GM21360 (cell line): ENCODE data around the gene ABCF1.

ENCODE experiments used
- ATAC-seq: cut with Tn5 transposase; IDR thresholded peaks from one replicate; pipeline ENCODE4 v1.9.1; 2021; ENCODE audit warnings: mild to moderate bottlenecking, moderate library complexity; ENCODE audit not compliant: unreplicated experiment

Gene ABCF1

DNA sequence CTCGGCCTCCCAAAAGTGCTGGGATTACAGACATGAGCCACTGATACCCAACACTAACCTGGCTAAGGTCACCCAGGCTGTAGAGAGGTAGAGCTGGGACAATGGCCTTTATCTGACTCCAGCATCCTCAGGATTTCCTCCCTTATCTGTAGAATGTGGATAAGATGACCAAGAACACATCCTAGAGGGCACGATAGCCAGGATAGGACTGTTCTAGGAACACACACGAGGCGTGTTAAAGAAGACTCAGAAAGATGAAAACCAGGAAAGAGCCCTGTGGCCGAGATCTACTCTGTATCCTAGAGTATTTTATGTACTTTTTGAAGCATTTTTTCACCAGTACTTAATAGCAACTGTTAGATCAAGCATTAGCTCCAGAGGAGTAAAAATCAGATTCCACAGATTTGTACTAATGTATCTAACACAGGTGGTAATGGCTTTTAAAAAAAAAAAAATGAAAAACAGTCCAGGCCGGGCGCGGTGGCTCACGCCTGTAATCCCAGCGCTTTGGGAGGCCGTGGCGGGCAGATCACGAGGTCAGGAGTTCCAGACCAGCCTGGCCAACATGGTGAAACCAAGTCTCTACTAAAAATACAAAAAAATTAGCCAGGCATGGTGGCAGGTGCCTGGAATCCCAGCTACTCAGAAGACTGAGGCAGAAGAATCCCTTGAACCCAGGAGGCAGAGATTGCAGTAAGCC is 28.5 kb downstream of the ABCF1 start:
- no peak for ATAC-seq

DNA sequence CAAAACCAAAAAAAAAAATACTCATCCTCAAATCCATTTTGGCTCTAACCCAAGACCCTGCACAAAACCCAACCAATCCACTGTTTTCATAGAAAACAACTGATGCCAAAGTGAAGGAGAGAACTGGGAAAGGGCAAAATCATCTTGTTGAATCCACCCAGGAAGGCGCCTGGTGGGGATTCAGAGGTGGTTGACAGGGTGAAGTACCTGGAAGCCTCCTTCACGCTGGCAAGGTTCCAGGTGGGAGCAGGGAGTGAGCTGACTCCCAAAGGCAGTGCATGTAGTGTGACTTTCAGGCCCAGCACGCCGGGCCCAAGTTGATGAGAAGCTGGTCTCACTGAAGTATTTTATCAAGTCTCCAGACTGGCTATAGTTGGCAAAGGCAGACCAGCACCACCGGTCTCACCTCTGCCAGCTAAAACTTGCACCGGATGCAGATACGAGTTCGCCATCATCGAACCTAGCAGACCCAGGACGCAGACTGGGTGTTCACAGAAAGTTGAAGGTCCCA is 29.3 kb downstream of the ABCF1 start:
- no peak for ATAC-seq

DNA sequence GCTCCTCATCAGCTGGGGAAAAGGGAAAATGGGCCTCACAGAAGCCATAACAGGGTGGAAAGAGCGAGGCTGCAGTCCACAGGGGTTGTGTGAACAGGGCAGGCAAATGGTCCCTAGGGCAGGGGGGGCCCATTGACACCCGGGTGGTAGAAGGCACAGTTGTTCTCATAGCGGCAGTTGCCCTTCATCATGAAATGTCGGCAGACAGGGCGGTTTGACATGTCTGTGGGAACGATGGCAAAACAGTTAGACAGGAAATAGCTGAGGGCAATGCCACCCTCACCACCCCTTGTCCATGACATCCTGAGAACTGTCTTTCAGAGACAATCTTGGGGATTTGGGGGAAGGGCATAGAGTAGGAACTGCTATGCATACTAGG is 30.2 kb downstream of the ABCF1 start:
- ATAC-seq = no peak

DNA sequence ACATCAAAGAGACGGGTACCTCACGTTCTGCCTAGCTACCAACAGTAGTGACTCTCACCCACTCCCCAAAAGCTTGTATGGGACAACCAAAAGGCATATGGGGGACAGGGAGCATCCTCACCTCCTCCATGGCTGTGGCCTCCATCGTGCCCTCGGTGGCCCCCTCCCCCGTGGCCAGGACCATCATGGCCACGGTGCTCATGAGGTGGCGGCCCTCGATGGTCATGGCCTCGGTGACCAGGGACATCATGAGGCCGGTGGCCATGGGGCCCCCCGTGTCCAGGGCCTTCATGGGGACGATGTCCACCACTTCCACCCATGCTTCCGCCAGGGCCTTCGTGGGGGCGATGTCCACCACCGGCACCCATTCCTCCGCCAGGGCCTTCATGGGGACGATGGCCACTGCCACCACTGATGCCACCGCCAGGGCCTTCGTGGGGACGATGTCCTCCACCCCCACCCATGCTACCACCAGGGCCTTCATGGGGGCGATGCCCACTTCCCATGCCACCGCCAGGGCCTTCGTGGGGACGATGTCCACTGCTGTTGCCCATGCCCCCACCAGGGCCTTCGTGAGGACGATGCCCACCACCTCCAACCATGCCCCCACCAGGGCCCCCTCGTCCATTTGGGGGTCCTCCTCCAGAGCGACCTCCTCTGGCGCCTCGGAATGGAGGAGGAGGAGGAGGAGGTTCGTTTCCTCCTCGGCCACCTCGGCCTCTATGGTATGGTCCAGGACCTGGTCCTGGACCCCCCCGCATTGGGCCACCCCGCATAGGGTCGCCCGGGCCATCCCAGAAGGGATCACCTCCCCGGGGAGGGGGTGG is 30.8 kb downstream of the ABCF1 start:
- no peak for ATAC-seq

DNA sequence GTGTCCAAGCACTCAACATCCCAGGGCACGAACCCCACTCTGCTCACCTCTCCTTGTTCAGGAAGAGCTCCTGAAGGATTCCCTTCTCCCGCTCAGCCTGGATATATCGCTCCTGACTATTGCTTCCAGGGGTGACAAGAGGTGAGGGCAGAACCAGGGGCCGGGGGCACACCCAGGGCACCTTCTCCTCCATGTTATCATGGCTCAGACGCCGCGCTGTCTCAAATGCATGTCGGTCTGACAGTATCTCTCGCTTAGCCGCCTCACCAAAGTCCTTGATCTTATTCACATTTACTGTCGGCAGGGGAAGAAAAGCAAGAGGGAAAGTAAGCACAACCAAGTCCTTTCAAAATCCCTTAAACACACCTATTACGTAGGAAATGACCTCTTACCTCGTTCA is 32.7 kb downstream of the ABCF1 start:
- no peak for ATAC-seq

DNA sequence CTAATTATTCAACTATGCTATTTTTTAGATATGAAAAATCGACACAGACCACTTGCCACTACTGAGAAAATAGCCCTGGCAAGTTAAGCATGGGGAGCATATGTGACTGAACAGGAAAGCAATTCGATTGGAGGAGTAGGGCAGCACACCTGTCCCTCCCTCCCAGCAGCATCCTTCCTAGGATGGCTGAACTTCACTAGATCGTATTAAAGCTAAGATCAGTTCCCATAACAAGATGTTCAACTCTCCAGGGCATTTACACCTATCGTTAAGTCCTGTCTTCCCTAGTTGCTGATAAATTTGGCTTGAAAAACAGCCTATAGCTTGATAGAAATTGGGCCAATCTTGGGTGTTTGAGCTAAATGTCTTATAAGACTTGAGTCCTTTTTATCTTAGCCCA is 38.8 kb downstream of the ABCF1 start:
- no peak for ATAC-seq

DNA sequence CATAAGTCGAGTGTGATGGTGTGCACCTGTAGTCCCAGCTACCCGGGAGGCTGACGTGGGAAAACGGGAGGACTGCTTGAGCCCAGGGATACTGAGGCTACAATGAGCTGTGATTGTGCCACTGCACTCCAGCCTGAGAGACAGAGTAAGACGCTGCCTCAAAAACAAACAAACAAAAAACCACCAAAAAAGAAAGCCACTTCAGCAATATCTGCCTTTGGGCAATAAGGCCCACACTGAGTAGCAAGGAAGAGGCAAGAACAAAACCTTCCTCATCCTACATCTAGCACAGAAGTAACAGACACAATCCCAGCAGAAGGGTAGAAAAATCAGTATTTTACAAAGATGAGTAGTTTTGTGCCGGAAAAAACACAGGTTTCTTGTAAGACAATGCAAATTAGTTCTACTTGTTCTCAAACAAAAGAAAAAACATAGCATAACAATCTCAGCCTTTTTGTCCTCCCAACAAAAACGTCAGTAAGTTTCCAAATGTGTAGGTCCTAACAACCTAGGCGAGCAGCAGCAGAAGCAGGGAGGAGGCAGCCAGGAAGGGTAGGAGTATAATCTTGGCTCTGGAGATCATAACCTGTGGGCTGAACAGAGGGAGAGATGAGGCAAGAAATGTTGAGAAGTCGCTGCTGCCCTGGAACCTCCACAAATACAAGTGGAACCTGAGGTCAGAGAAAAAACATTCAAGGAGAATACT is 40.1 kb downstream of the ABCF1 start:
- ATAC-seq = no peak

DNA sequence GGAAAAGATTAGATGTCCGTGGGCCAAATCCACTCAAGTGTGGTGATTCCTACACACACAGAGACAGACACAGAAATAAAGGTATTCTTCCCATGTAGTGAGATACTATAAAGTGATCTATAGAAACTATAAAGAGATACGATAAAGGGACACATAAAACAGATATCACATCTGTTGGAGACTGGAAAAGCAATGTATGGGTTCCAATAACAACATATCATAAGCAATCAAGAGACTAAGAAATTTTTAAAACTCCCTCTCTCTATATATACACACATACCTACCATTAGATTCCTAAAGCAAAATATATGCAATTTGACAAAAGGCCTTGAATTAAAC is 40.6 kb downstream of the ABCF1 start:
- ATAC-seq = no peak

DNA sequence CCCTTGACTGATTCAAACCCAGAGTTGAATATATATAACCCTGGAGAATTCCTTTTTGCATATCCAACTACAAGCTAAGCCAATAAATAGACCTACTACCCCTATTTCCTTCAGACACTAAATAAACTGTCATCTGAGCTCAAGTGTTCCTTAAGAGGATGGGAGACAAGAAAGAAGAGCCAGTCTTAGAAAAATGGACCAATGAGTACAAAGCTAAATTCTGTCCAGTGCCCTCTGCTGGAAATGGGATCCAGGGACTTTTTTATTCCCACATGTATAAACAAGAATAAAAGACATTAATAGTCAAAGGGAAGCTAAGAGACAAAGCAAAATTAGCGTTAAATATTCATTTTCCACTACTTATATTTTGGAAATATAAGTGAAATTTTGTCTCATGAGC is 41.0 kb downstream of the ABCF1 start:
- ATAC-seq = no peak

DNA sequence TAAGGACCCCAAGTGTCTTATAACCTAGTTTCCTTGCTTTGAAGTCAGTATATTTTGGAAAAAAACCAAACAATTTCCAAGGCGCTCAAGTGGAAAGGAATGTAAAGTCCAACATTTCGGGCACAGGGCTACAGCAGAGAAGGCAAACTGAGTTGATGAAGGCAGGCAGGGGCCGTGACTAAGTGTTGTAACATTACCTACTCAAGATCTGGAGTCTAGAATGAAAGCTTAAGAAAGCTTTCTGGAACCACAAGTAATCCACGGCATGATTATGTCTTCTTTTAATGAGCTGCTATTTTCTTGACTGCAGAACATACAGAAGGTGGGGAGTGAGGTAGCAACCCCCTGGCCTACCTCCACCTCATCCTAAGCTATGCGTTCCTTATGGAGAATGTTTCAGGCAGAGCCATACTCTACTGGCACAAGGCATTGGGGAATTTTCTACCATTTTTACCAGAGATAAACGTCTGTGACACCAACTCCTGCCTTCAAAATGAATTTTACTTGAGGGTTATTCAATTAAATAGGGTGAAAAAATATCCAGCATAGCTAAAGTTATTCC is 41.5 kb downstream of the ABCF1 start:
- no peak for ATAC-seq

DNA sequence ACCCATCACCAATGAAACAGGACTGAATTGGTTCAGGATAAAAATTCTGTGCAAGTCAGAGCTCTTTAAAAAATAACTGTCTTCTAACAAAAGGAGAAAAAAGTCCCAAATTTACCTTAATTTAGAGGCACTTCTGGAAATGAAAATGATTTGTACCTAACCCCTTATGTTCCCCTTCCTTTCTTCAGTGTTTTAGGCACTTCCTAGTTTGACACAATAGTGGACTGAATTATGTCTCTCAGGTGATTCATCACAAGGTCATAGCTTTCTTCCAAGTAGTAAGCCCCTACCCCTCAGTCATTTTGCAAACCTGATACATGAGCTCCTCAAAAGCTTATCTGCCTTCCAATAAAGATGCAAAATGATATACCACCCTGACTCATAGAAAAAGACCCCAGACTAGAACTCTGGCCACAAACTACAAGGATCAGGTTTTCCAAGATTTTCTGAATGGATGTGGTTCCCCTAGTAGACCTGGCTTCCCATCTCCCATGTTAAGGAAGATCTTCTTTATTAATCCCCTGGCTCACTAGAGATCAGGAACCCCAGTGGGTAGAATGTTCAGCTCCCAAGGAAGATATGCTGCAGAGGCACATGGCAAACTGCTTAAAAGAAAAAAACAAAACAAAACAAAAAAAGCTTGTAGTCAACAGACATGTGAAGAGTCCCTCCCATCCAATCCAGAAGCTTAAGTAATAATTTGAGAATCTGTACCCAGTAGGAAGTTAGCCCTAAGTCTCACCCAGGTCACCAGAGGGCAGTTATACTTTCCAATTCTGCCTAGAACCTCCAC is 42.2 kb downstream of the ABCF1 start:
- no peak for ATAC-seq

DNA sequence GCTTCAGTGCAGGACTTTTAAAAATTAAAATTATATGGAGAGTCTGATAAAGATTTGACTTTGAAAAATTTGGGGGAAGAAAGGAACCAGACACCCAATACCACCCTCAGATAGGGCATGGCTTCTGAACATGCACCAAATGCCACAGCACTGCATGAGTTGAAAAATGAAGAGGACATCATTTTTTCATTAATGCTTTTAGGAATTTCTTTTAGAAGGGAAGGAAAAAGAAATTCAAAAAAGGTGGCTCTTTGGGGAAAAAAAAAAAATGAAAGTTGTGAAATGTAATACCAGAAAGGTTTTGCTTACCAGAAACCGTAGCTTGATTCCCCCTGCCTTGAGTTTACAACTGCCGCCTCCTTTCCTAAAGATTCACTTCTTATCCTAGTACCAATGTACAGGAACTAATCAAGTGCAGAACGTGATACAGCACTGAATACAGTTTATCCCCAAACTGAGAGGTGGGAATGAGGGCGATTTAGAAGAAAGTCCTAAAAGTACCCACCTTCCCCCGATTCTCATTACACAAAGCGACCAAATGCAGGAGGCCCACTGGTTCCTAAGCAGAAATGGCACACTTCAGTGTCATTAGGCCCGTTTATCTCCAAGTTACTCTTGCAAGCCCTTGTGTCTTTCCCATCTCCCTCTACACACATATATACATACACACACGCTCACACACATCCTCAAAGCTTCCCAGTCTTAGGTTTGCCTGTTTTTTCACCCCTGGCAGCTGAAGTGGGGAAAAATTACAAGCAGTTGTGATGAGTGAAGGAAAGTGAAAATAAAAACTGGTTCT is 43.0 kb downstream of the ABCF1 start:
- ATAC-seq = no peak

DNA sequence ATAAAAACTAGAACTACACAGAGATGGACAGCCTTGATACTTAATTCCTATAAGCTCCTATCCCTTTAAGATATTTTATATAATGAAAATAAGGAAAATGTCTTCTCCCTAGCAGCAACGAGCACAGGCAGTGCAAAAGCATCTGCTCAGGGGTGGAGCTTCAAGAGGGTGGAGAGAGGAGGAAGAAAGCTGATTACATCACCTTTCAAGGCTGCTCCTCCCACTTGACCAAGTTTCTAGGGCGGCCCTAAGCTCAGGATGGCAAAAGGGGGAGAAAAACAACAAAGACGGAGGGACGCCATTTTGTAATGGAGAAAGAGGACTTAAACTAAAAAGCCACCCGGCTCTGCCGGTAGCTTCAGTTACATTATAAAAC is 43.6 kb downstream of the ABCF1 start:
- peak; percentile 36 for ATAC-seq

DNA sequence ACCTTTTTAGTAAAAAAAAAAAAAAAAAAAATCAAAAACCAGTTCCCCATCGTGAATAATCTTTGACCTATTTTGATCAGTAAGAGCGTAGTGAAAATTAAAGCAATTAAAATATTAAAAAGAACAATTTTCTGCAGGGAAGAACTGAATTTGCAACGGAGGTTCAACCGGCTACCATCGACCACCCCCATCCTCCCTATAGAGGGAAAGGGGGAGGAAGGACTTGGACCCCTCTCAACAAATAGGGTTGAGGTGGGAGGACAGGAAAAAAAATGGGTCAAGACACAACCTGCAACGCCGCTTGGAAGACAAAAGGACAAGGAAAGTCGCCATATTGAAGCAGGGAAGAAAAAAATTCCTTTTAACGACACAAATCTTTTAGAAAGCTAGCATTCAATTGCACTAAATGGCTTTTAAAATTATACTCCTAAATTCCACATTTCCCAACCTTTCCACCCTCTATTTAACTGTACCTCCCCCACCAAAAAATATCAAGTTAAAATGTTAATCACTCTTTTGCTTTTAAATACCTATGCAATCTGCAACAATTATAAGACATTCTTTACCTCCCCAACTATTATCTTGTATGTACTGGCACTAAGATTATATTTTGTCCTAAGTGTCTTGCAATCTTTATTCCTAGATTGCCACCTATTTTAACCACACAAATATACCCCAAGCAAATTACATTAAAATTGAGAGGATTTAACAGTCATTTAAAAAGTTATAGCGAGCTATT is 44.1 kb downstream of the ABCF1 start:
- ATAC-seq = no peak

DNA sequence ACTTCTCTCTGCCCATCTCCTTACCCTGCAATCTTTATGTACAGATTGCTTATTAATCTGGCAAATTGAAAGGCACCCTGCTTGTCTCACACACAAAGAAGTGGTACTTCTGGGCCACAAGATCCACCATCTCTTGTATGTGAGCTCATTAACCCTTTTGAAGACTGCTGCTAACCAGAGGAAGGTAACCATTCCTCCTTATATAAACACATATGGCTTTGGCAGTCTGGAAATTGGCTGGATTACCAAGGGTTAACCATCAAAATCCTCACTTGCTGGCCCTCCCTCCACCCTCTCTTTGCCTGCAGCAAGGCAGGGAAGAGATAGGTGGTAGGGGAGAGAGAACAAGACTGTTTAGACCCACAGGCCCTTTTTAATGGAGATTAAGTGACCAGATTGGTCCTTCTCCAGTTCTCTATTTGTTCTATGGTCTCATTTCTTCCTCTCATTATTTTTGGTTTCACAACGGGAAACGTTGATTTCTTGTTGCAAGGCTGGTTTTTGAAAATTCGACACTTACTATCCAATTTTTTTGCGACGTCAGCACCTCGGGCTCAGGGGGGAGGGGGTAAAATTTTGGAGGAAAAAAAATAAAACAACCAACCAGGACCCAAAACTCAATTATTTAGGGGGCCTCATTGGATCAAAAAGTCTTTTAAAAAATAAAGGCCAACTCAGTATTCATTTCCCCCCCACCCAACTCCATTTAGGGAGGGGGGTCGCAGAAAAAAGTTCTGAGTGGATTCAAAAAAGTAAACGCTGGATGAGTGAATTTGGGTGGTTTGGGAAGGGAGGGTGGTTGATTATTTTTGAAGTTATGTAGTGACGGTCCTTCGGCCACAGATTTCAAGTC is 44.9 kb downstream of the ABCF1 start:
- ATAC-seq = no peak

DNA sequence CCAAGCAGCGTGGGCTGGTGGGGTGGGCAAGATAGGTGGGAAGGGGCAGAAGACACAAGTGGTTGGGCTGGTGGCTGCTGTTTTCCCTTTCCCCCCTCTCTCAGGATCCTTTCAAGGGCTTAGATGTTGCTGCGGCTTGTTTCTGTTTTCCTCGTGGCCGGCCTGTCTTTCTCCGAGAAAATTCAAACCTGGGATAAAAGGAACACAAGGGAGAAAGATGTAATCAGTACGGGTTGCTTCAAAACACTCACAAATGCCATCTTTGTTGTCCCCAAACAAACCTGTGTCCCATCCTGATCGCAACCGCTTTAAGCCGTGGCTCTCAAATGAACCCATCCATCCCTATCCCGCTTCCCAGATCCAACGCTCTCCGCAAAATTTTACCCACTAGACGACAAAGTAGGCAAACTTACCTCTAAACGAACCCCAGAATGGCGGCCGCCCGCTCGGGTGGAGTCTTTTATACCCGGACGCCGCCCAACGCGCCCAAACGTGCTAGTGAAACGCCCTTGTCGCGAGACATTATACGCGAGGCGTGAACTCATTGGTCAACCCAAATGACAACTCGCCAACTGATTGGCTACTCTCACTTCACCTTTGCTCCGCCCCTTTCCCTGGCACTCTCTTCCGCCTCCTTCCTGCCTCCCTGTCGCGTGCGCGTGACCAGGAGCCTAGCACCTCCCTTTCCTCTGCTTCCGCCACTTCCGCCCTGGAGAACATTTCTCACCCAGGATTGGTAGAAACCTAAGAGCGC is 45.7 kb downstream of the ABCF1 start, which contains the start of gene PPP1R10:
TSS of gene PPP1R10 (minus strand) at position 433 of the 754 bp plus-strand sequence. CDS start 7,299 bp downstream, outside the sequence.
- ATAC-seq = peak; percentile 67

DNA sequence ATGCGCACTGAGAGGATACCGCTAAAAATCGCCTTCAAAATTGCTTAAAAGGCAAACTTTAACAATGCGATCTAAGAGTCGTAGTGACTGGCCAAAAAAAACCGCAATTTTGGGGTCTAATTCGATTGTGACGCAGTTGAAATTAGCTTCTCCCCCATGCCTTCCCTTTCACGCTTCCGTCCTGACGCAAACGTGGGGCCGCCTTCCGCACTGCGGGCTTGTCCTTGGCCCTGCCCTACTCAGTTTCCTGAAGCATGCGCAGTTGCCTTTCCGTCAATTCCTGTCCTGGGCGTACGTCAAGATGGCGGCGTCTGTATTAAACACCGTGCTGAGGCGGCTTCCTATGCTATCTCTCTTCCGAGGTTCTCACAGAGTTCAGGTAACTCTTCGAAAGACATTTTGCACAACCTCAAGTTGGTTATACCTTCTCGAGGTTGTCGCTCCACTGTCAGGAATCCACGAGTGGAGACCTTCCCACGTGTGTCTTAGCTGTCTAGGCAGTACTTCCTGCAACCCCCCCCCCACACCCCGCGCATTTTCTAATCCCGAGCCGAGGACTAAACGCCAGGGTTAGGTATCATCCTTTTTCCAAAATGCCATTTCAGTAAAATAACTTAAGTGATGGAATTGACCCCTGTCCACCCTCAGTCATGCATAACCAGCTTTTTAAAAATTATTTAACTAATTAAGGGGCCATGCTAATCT is 46.5 kb downstream of the ABCF1 start, which contains the start of gene MRPS18B:
TSS of gene MRPS18B (plus strand) at position 276 of the 705 bp plus-strand sequence. CDS start at position 302, 26 bp downstream.
- peak; percentile 63 for ATAC-seq
